ENCODE results near the gene TDRD7.

TDRD7 gene

GRCh38 chr9:97510797-97511654 is 99.1 kb downstream of the TDRD7 start:
- TF ChIP-seq CTCF (IDR thresholded peaks at IDR 0.05) (no peak), ZFX (IDR thresholded peaks at IDR 0.05; ENCODE audit: borderline replicate concordance) (no peak)
- H3K27ac ChIP-seq: no peak overlapping the region

GRCh38 chr9:97511655-97512427 is 99.9 kb downstream of the TDRD7 start:
- TF ChIP-seq ZFX (IDR thresholded peaks at IDR 0.05; ENCODE audit: borderline replicate concordance) (no peak), CTCF (IDR thresholded peaks at IDR 0.05) (no peak)
- H3K27ac ChIP-seq: no peak overlapping the region

- TF ChIP-seq ZFX (IDR thresholded peaks at IDR 0.05; ENCODE audit: borderline replicate concordance) (no peak), CTCF (IDR thresholded peaks at IDR 0.05) (no peak)
- no peak overlapping the region for H3K27ac ChIP-seq
Observed at GRCh38 chr9:97512966-97513560, 101.2 kb downstream of the TDRD7 start.

- H3K27ac ChIP-seq: no peak overlapping the region
- TF ChIP-seq CTCF (IDR thresholded peaks at IDR 0.05) (no peak), ZFX (IDR thresholded peaks at IDR 0.05; ENCODE audit: borderline replicate concordance) (no peak)
Observed at GRCh38 chr9:97514531-97514930, 102.6 kb downstream of the TDRD7 start.

- no peak overlapping the region for H3K27ac ChIP-seq
- TF ChIP-seq ZFX (IDR thresholded peaks at IDR 0.05; ENCODE audit: borderline replicate concordance) (no peak), CTCF (IDR thresholded peaks at IDR 0.05) (no peak)
Observed at GRCh38 chr9:97515662-97516061, 103.8 kb downstream of the TDRD7 start.

- TF ChIP-seq CTCF (IDR thresholded peaks at IDR 0.05) (no peak), ZFX (IDR thresholded peaks at IDR 0.05; ENCODE audit: borderline replicate concordance) (no peak)
- H3K27ac ChIP-seq: no peak overlapping the region
Observed at GRCh38 chr9:97516111-97516510, 104.2 kb downstream of the TDRD7 start.

All from 22Rv1 (cell line).